HG03457 (cell line): ENCODE measurements around the gene LST1.
"Not testable (repeated sequence)": the region's sequence is repeated elsewhere in the genome, so short reads cannot be mapped to it uniquely, and the experiment has no call there.

ENCODE experiments used
- ATAC-seq: cut with Tn5 transposase; IDR thresholded peaks from one replicate; pipeline ENCODE4 v1.9.1; 2021; ENCODE audit warnings: moderate number of reproducible peaks; ENCODE audit not compliant: unreplicated experiment

Gene LST1

GRCh38 chr6:31586008-31586407 lies at the start of gene LST1:
TSS of gene LST1 (plus strand) at chr6:31586277. CDS start at chr6:31587300, 1,023 bp downstream.
- ATAC-seq, result no peak

GRCh38 chr6:31538805-31539400 lies 47.2 kb upstream of the LST1 start:
- ATAC-seq, result no peak

GRCh38 chr6:31540640-31541039 lies 45.4 kb upstream of the LST1 start:
- ATAC-seq, result no peak

- ATAC-seq, result no peak
These were observed 44.9 kb upstream of the LST1 start for GRCh38 chr6:31541059-31541657.

- ATAC-seq, result peak; percentile 39
These were observed 44.2 kb upstream of the LST1 start, which contains the start of gene DDX39B for GRCh38 chr6:31541658-31542521. TSS of gene DDX39B (minus strand) at chr6:31542003. CDS start at chr6:31540532, 1,471 bp downstream.

- ATAC-seq, result no peak
These were observed 42.4 kb upstream of the LST1 start for GRCh38 chr6:31543639-31544038.

GRCh38 chr6:31544676-31545075 lies 41.4 kb upstream of the LST1 start:
- ATAC-seq, result no peak

- no peak for ATAC-seq
These were observed 40.8 kb upstream of the LST1 start for GRCh38 chr6:31545291-31545690.

- no peak for ATAC-seq
These were observed 39.6 kb upstream of the LST1 start, which contains the start of gene ATP6V1G2 for GRCh38 chr6:31546339-31546957. TSS of gene ATP6V1G2 (minus strand) at chr6:31546608. CDS start at chr6:31546559, 49 bp downstream.

GRCh38 chr6:31546958-31547726 lies 38.9 kb upstream of the LST1 start, which contains the start of gene NFKBIL1:
TSS of gene NFKBIL1 (plus strand) at chr6:31547608. CDS start at chr6:31547695, 87 bp downstream.
- peak; percentile 39 for ATAC-seq

GRCh38 chr6:31547727-31548543 lies 38.1 kb upstream of the LST1 start:
- ATAC-seq, result no peak

- no peak for ATAC-seq
These were observed 37.6 kb upstream of the LST1 start for GRCh38 chr6:31548544-31548873.

GRCh38 chr6:31551371-31551770 lies 34.7 kb upstream of the LST1 start:
- not testable (repeated sequence) for ATAC-seq

GRCh38 chr6:31556307-31556706 lies 29.8 kb upstream of the LST1 start:
- ATAC-seq, result no peak

- ATAC-seq, result no peak
These were observed 28.4 kb upstream of the LST1 start for GRCh38 chr6:31557443-31558317.

GRCh38 chr6:31558318-31558625 lies 27.8 kb upstream of the LST1 start:
- ATAC-seq, result no peak

- ATAC-seq, result no peak
These were observed 27.2 kb upstream of the LST1 start for GRCh38 chr6:31558631-31559500.

- ATAC-seq, result no peak
These were observed 26.5 kb upstream of the LST1 start for GRCh38 chr6:31559606-31559957.
